Keratinocyte (primary cell): ENCODE measurements around the gene CDK17. TPM values are rescaled to one million over a fixed set of nuclear protein-coding genes. Genes with fewer than 3 reads are reported as not detected.

Source experiments
- DNase-seq: peaks from one replicate; pipeline ENCODE4 v3.0.0-alpha.2; 2011; ENCODE audit warnings: low read depth, missing footprints, low spot score
- FAIRE-seq: peaks from 2 replicates; lab custom pipeline; 2011; peaks lifted over from hg19 to GRCh38; lab: Jason Lieb, UNC
- H2AFZ ChIP-seq: 2 replicates; pipeline ENCODE4 v1.6.0; 2012; ENCODE audit warnings: low read length, control low read depth, inconsistent platforms; ENCODE audit not compliant: control insufficient read depth
- H3K27ac ChIP-seq: 2 replicates; pipeline ENCODE4 v1.5.1; 2011; ENCODE audit warnings: low read length; ENCODE audit not compliant: control insufficient read depth, insufficient read depth
- H3K27me3 ChIP-seq: 3 replicates; pipeline ENCODE4 v1.6.0; 2011; ENCODE audit warnings: low read length; ENCODE audit not compliant: control insufficient read depth, insufficient read depth; ENCODE audit errors: extremely low read depth
- H3K36me3 ChIP-seq, 2 experiments: 2 replicates in 1 of 2; 3 replicates in 1 of 2; pipeline ENCODE4 v1.5.1; 2011; ENCODE audit warnings: low read length in 2 of 2, mild to moderate bottlenecking in 1 of 2; ENCODE audit not compliant: control insufficient read depth in 2 of 2, insufficient read depth in 2 of 2; ENCODE audit errors: extremely low read depth in 1 of 2
- H3K4me1 ChIP-seq: 3 replicates; pipeline ENCODE4 v1.5.1; 2011; ENCODE audit warnings: low read length; ENCODE audit not compliant: control insufficient read depth, insufficient read depth; ENCODE audit errors: extremely low read depth
- H3K4me2 ChIP-seq: 3 replicates; pipeline ENCODE4 v1.6.0; 2011; ENCODE audit warnings: low read depth, low read length; ENCODE audit not compliant: control insufficient read depth, insufficient read depth; ENCODE audit errors: extremely low read depth
- H3K4me3 ChIP-seq, 3 experiments: fragments of 200-600 bp in 1 of 3; sonication (generic) in 1 of 3; 2 replicates in 2 of 3; 3 replicates in 1 of 3; pipeline ENCODE4 v1.5.1; 2011 to 2016; ENCODE audit warnings: low read length in 3 of 3, mild to moderate bottlenecking in 3 of 3, control low read depth in 2 of 3, inconsistent platforms in 1 of 3, low read depth in 1 of 3, mixed read lengths in 1 of 3, mixed run types in 1 of 3, moderate library complexity in 1 of 3; ENCODE audit not compliant: control insufficient read depth in 2 of 3, insufficient read depth in 2 of 3; ENCODE audit errors: extremely low read depth in 1 of 3
- H3K79me2 ChIP-seq: 2 replicates; pipeline ENCODE4 v1.6.0; 2012; ENCODE audit warnings: low read length; ENCODE audit not compliant: control insufficient read depth, insufficient read depth
- H3K9ac ChIP-seq: 3 replicates; pipeline ENCODE4 v1.6.0; 2011; ENCODE audit warnings: low read length; ENCODE audit not compliant: control insufficient read depth, insufficient read depth; ENCODE audit errors: extremely low read depth
- H3K9me1 ChIP-seq: 3 replicates; pipeline ENCODE4 v1.6.0; 2011; ENCODE audit warnings: low read length; ENCODE audit not compliant: control insufficient read depth, insufficient read depth; ENCODE audit errors: extremely low read depth
- H3K9me3 ChIP-seq: 2 replicates; pipeline ENCODE4 v1.5.1; 2012; ENCODE audit warnings: low read depth, low read length; ENCODE audit not compliant: control insufficient read depth
- H4K20me1 ChIP-seq: 3 replicates; pipeline ENCODE4 v1.6.0; 2011; ENCODE audit warnings: low read length; ENCODE audit not compliant: control insufficient read depth, insufficient read depth; ENCODE audit errors: extremely low read depth
- EZH2 ChIP-seq: IDR thresholded peaks from one replicate; pipeline ENCODE4 v1.6.1; 2012; ENCODE audit warnings: inconsistent platforms, mild to moderate bottlenecking, low read length, moderate library complexity
- dilution Hi-C: fragments of 300-500 bp; cut with MboI; formaldehyde crosslinking; loops from one replicate; pipeline ENCODE4 v1.7.0; 2020; ENCODE audit warnings: low sequenced_read_pairs; ENCODE audit not compliant: extremely low pct_ligation_motif_present
- polyA plus RNA-seq, 5 experiments: library from polyadenylated mRNA; depleted of rRNA in 3 of 5; stranded (reverse) in 3 of 5; stranded (forward) in 1 of 5; unstranded in 1 of 5; fragments of >200 nt; gene quantifications; 1 replicate in 1 of 5; 2 replicates in 3 of 5; 3 replicates in 1 of 5; pipeline versions ENCODE4 v1.2.1 to v1.2.3, GENCODE V29; 2011 to 2012; ENCODE audit warnings: missing spikeins in 2 of 5, low read depth in 1 of 5, low replicate concordance in 1 of 5
- TF ChIP-seq, protein P1 (sequence below), 3 experiments: IDR thresholded peaks in 1 of 3; conservative IDR thresholded peaks in 1 of 3; optimal IDR thresholded peaks in 1 of 3; 2 replicates in 2 of 3; 3 replicates in 1 of 3; pipeline versions ENCODE3 to v1.5.1; 2011; ENCODE audit warnings: low read length in 3 of 3, mild to moderate bottlenecking in 3 of 3, moderate library complexity in 2 of 3, control low read depth in 1 of 3, inconsistent platforms in 1 of 3; ENCODE audit not compliant: insufficient read depth in 2 of 3; ENCODE audit errors: extremely low read depth in 1 of 3

Gene CDK17
- polyA plus RNA-seq, 1 donor (not counting 4 experiments of a cell fraction or from before 2014, with no cell fraction given) = 33.0 TPM

DNA sequence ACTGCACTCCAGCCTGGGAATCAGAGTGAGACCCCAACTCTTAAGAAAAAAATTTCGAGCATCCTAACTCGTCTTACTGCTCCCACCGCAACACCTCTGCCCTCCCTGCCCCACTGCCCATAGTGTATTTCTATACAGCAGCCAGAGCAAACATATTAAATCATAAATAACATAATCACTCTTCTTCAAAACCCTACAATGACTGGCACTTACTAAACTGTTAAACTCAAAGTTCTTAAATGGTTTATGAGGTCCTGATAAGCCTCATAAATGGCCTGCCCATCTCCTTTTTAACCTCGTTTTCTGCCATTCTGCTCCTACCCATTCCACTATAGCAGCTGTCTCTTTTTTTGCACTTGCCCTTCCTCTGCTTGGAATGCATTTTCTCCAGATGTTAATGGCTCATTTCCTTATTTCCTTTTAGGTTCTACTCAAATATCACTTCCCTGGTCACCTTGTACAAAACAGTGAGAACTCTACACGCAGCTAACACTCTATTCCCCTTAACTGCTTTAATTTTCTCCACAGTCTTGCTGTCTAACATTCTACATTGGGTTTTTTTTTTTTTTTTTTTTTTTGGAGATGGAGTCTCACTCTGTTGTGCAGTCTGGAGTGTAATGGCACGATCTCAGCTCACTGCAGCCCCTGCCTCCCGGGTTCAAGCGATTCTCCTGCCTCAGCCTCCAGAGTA, 45.2 kb downstream of the CDK17 start:
- Histone ChIP-seq H3K4me2 (no peak overlapping the region), H3K9ac (no peak overlapping the region), H3K4me3 (no peak overlapping the region), H3K9me3 (no peaks in the 10 kb centered on the region), H3K27ac (no peak overlapping the region), H3K4me1 (no peaks in the 10 kb centered on the region), H3K9me1 (no peaks in the 10 kb centered on the region), H3K27me3 (no peaks in the 10 kb centered on the region), H3K79me2 (peaks cover 98% of the 10 kb centered on the region), H2AFZ (no peak overlapping the region), H3K36me3 (no peaks in the 10 kb centered on the region), H4K20me1 (peaks cover 23% of the 10 kb centered on the region)
- no peak for TF ChIP-seq EZH2
- TF ChIP-seq, protein P1, sequence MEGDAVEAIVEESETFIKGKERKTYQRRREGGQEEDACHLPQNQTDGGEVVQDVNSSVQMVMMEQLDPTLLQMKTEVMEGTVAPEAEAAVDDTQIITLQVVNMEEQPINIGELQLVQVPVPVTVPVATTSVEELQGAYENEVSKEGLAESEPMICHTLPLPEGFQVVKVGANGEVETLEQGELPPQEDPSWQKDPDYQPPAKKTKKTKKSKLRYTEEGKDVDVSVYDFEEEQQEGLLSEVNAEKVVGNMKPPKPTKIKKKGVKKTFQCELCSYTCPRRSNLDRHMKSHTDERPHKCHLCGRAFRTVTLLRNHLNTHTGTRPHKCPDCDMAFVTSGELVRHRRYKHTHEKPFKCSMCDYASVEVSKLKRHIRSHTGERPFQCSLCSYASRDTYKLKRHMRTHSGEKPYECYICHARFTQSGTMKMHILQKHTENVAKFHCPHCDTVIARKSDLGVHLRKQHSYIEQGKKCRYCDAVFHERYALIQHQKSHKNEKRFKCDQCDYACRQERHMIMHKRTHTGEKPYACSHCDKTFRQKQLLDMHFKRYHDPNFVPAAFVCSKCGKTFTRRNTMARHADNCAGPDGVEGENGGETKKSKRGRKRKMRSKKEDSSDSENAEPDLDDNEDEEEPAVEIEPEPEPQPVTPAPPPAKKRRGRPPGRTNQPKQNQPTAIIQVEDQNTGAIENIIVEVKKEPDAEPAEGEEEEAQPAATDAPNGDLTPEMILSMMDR (optimal IDR thresholded peaks at IDR 0.05 in 1 of 3, IDR thresholded peaks at IDR 0.05 in 1 of 3, conservative IDR thresholded peaks at IDR 0.05 in 1 of 3; ENCODE audit: extremely low read depth in 1 of 3, insufficient read depth in 2 of 3, low read length in 3 of 3) = no peak
- DNase-seq = no peak
- dilution Hi-C loops = no loop called here
- FAIRE-seq = no peak

DNA sequence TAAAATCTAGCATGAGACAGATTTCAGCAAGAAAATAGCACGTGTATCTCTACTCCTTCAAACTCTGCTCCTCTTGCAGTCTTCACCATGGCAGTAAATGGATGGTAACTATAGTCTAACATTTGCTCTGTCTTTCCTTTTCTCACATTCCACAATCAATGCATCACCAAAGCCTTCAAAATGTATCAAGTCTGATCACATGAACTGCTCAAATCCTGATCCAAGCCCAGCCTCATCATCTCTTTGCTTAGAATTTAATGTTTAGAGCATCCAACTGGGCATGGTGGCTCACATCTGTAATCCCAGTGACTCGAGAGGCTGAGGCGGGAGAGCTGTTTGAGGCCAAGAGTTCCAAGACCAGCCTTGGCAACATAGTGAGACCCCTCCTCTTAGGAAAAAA, 45.9 kb downstream of the CDK17 start:
- H3K4me3 ChIP-seq = no peak overlapping the region
- peaks cover 23% of the 10 kb centered on the region for H4K20me1 ChIP-seq
- H2AFZ ChIP-seq = no peak overlapping the region
- H3K4me2 ChIP-seq = no peak overlapping the region
- H3K9me1 ChIP-seq = no peaks in the 10 kb centered on the region
- FAIRE-seq = no peak
- peaks cover 98% of the 10 kb centered on the region for H3K79me2 ChIP-seq
- no peak for TF ChIP-seq EZH2
- TF ChIP-seq, protein P1 (optimal IDR thresholded peaks at IDR 0.05 in 1 of 3, IDR thresholded peaks at IDR 0.05 in 1 of 3, conservative IDR thresholded peaks at IDR 0.05 in 1 of 3; ENCODE audit: extremely low read depth in 1 of 3, insufficient read depth in 2 of 3, low read length in 3 of 3) = no peak
- no peaks in the 10 kb centered on the region for H3K4me1 ChIP-seq
- H3K36me3 ChIP-seq = no peaks in the 10 kb centered on the region
- no peak overlapping the region for H3K9ac ChIP-seq
- H3K9me3 ChIP-seq = no peaks in the 10 kb centered on the region
- dilution Hi-C loops = no loop called here
- no peak overlapping the region for H3K27ac ChIP-seq
- no peak for DNase-seq
- H3K27me3 ChIP-seq = no peaks in the 10 kb centered on the region
